Loucy (cell line): ENCODE data around the gene GJC1.

ENCODE experiments used
- CTCF ChIP-seq: fragments of 200-600 bp; sonication (generic); conservative IDR thresholded peaks from 2 replicates; pipeline ENCODE4 v1.5.1; 2014; ENCODE audit warnings: mild to moderate bottlenecking, antibody characterized with exemption, low read length
- EZH2phosphoT487 ChIP-seq: fragments of 200-600 bp; IDR thresholded peaks from 2 replicates; pipeline ENCODE4 v1.6.1; 2018; ENCODE audit warnings: antibody characterized with exemption, mild to moderate bottlenecking, moderate library complexity, borderline replicate concordance

GRCh38 chr17:44850612-44851011 lies 20.5 kb upstream of the GJC1 start:
- TF ChIP-seq CTCF (no peak), EZH2phosphoT487 (no peak)
